SK-N-SH (cell line): ENCODE data around the gene VPS25. TPM values are rescaled to one million over a fixed set of nuclear protein-coding genes. Genes with fewer than 3 reads are reported as not detected.
A peak's percentile ranks its signal among the peaks of the same experiment; 100 is the strongest.

Source experiments
- CTCF ChIA-PET: fragments of 300-600, 350-600 bp; formaldehyde crosslinking; extraction: SDS; loops from one replicate; lab custom pipeline; 2021; lab: Yijun Ruan, JAX
- POLR2A ChIA-PET: fragments of 350-600 bp; sonication (Branson Sonifier 250); formaldehyde crosslinking; extraction: SDS; loops from one replicate; lab custom pipeline; 2020; ENCODE audit warnings: antibody characterized with exemption, inconsistent platforms; lab: Yijun Ruan, JAX
- DNase-seq: peaks from one replicate; pipeline ENCODE4 v3.0.0; 2012
- H2AFZ ChIP-seq: fragments of 200-600 bp; sonication (generic); 2 replicates; pipeline ENCODE4 v1.8.1; 2016; ENCODE audit warnings: antibody characterized with exemption, mild to moderate bottlenecking, low read depth
- H3F3A ChIP-seq: fragments of 200-600 bp; sonication (generic); replicated peaks from 2 replicates; pipeline ENCODE3; 2016; ENCODE audit warnings: antibody characterized with exemption, mild to moderate bottlenecking; ENCODE audit not compliant: insufficient read depth
- H3K27ac ChIP-seq, 2 experiments: fragments of 200-500 bp in 1 of 2; fragments of 200-600 bp in 1 of 2; sonication (Bioruptor generic) in 1 of 2; sonication (generic), shearing (Covaris generic) in 1 of 2; 2 replicates each; pipeline versions ENCODE4 v1.5.1 to v1.6.1; 2014 to 2016; ENCODE audit warnings: low read depth in 2 of 2, inconsistent platforms in 1 of 2, low read length in 1 of 2, mild to moderate bottlenecking in 1 of 2, mixed read lengths in 1 of 2
- H3K27me3 ChIP-seq: fragments of 200-600 bp; sonication (generic), shearing (Covaris generic); 2 replicates; pipeline ENCODE4 v1.6.1; 2016; ENCODE audit warnings: mixed run types; ENCODE audit not compliant: insufficient read depth
- H3K36me3 ChIP-seq, 2 experiments: fragments of 200-500 bp in 1 of 2; fragments of 200-600 bp in 1 of 2; sonication (Bioruptor generic) in 1 of 2; sonication (generic) in 1 of 2; replicated peaks in 1 of 2; 2 replicates each; pipeline versions ENCODE3 to v1.5.1; 2014 to 2016; ENCODE audit warnings: low read length in 1 of 2, mild to moderate bottlenecking in 1 of 2; ENCODE audit not compliant: insufficient read depth in 2 of 2, control insufficient read depth in 1 of 2
- H3K4me1 ChIP-seq, 2 experiments: fragments of 200-500 bp in 1 of 2; fragments of 200-600 bp in 1 of 2; sonication (Bioruptor generic) in 1 of 2; sonication (generic), shearing (Covaris generic) in 1 of 2; 2 replicates each; pipeline versions ENCODE4 v1.5.1 to v1.6.1; 2014 to 2016; ENCODE audit warnings: low read depth in 1 of 2, low read length in 1 of 2, mixed run types in 1 of 2; ENCODE audit not compliant: insufficient read depth in 2 of 2, control insufficient read depth in 1 of 2
- H3K4me2 ChIP-seq: fragments of 200-600 bp; sonication (generic), shearing (Covaris generic); 2 replicates; pipeline ENCODE4 v1.6.1; 2017; ENCODE audit warnings: mixed run types
- H3K4me3 ChIP-seq, 2 experiments: fragments of 200-500 bp in 1 of 2; fragments of 200-600 bp in 1 of 2; sonication (Bioruptor generic) in 1 of 2; sonication (generic), shearing (Covaris generic) in 1 of 2; 2 replicates each; pipeline versions ENCODE4 v1.5.1 to v1.8.1; 2014 to 2016; ENCODE audit warnings: low read depth in 2 of 2, inconsistent platforms in 1 of 2, low read length in 1 of 2, mild to moderate bottlenecking in 1 of 2, mixed read lengths in 1 of 2, moderate library complexity in 1 of 2
- H3K79me2 ChIP-seq: fragments of 200-600 bp; sonication (generic); 2 replicates; pipeline ENCODE4 v1.8.1; 2017; ENCODE audit warnings: mild to moderate bottlenecking; ENCODE audit not compliant: insufficient read depth
- H3K9ac ChIP-seq: fragments of 200-600 bp; sonication (generic); 2 replicates; pipeline ENCODE4 v1.6.1; 2017; ENCODE audit warnings: mixed run types
- H3K9me2 ChIP-seq: fragments of 200-600 bp; sonication (generic); 2 replicates; pipeline ENCODE4 v1.6.1; 2017; ENCODE audit warnings: mixed run types
- H3K9me3 ChIP-seq: fragments of 200-600 bp; sonication (generic); 2 replicates; pipeline ENCODE4 v1.6.1; 2017; ENCODE audit warnings: mixed run types, mild to moderate bottlenecking, moderate library complexity
- H4K20me1 ChIP-seq: fragments of 200-600 bp; sonication (generic); 2 replicates; pipeline ENCODE4 v1.6.1; 2017; ENCODE audit warnings: mild to moderate bottlenecking, mixed run types; ENCODE audit not compliant: insufficient read depth
- FOXM1 ChIP-seq: IDR thresholded peaks from 2 replicates; pipeline ENCODE4 v1.4.0; 2012; ENCODE audit warnings: low read depth, mild to moderate bottlenecking
- JUND ChIP-seq: IDR thresholded peaks from 2 replicates; pipeline ENCODE4 v1.4.0; 2012
- MXI1 ChIP-seq: IDR thresholded peaks from 2 replicates; pipeline ENCODE4 v1.6.1; 2012; ENCODE audit warnings: mild to moderate bottlenecking, low read depth, low read length, improper control_type of control experiment
- NRF1 ChIP-seq: IDR thresholded peaks from 2 replicates; pipeline ENCODE4 v1.6.1; 2012; ENCODE audit warnings: low read depth, mild to moderate bottlenecking, low read length
- POLR2AphosphoS5 ChIP-seq: IDR thresholded peaks from 2 replicates; pipeline ENCODE4 v1.6.1; 2012; ENCODE audit warnings: low read depth, low read length
- RXRA ChIP-seq: IDR thresholded peaks from 2 replicates; pipeline ENCODE4 v1.4.0; 2012; ENCODE audit warnings: low read depth, mild to moderate bottlenecking, borderline replicate concordance
- YY1 ChIP-seq: IDR thresholded peaks from 2 replicates; pipeline ENCODE4 v1.4.0; 2012; ENCODE audit warnings: low read depth, mild to moderate bottlenecking
- WGBS: methylation state at CpG from one replicate; pipeline ENCODE4 v1.1.6; 2017; ENCODE audit warnings: low lambda C conversion rate; 5-methylcytosine and 5-hydroxymethylcytosine counted together
- polyA plus RNA-seq, 3 experiments: library from polyadenylated mRNA; depleted of rRNA; stranded (reverse); fragments of >200 nt; gene quantifications; 2 replicates each; pipeline ENCODE4 v1.2.3, GENCODE V29; 2012
- TF ChIP-seq, protein P1 (sequence below): fragments of 200-600 bp; sonication (generic); IDR thresholded peaks from 2 replicates; pipeline ENCODE4 v1.6.1; 2017; ENCODE audit warnings: antibody characterized with exemption, mild to moderate bottlenecking, moderate library complexity
- TF ChIP-seq, protein P2 (sequence below): IDR thresholded peaks from 2 replicates; pipeline ENCODE4 v1.4.0; 2012; ENCODE audit warnings: low read depth

VPS25 gene
- polyA plus RNA-seq, 1 of the 3 experiments (the other 2 are of a cell fraction) = 127 TPM

DNA sequence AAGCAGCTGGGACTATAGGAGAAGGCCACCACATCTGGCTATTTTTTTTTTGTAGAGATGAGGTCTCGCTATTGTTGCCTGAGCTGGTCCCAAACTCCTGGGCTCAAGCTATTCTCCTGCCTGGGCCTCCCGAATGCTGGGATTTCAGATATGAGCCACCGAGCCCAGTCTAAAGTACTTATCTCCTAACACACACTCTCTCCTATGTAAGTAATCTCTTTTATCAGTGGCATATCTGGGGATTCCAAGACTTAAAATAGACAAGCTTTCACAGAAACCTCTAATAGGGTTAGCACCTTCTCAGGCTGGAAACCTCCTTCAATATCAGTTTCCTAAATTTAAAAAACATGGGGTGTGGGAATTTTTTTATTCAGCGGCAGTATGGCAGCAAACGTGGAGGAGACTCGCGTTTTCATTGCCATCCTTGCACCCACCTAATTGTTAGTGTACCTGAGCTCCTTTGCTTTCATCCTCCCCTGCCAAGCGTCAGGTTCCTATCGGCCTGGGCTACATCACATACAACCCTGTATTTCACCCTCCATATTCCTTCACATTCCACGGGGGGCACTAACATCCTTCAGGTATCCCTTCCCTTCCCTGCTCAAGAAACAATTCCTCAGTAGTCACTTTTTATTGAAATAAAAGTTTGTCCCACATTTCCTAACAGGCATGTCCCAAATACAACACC, 29.5 kb upstream of the VPS25 start:
- Histone ChIP-seq H3K9me2 (no peaks in the 10 kb centered on the region), H3K79me2 (peaks cover 47% of the 10 kb centered on the region), H3K36me3 (no peaks in the 10 kb centered on the region), H4K20me1 (no peaks in the 10 kb centered on the region), H3K27ac (peak overlapping the region; percentile 81 to 88; a peak in 3 of 4 replicates), H3K4me3 (peak overlapping the region; percentile 60 to 70), H3K9ac (peak overlapping the region; percentile 89), H2AFZ (peak overlapping the region; percentile 73), H3K4me2 (peak overlapping the region; percentile 84), H3K4me1 (peaks cover 0 to 11% of the 10 kb centered on the region in 2 experiments; a peak in 1 of 4 replicates), H3K9me3 (no peaks in the 10 kb centered on the region), H3K27me3 (no peaks in the 10 kb centered on the region), H3F3A (no peaks in the 10 kb centered on the region)
- no peak for TF ChIP-seq YY1
- TF ChIP-seq, protein P1, sequence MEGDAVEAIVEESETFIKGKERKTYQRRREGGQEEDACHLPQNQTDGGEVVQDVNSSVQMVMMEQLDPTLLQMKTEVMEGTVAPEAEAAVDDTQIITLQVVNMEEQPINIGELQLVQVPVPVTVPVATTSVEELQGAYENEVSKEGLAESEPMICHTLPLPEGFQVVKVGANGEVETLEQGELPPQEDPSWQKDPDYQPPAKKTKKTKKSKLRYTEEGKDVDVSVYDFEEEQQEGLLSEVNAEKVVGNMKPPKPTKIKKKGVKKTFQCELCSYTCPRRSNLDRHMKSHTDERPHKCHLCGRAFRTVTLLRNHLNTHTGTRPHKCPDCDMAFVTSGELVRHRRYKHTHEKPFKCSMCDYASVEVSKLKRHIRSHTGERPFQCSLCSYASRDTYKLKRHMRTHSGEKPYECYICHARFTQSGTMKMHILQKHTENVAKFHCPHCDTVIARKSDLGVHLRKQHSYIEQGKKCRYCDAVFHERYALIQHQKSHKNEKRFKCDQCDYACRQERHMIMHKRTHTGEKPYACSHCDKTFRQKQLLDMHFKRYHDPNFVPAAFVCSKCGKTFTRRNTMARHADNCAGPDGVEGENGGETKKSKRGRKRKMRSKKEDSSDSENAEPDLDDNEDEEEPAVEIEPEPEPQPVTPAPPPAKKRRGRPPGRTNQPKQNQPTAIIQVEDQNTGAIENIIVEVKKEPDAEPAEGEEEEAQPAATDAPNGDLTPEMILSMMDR = peak; percentile 43
- WGBS = 72% methylated on average over 10 of the region's 10 CpGs
- POLR2A ChIA-PET = no interaction called here
- DNase-seq = peak; percentile 42
- CTCF ChIA-PET = interaction anchor here (0.9 to 2.7 kb wide), 5 partner anchors 17 to 165 kb away, joined by 3 to 10 read pairs (median 4); partner anchors contain the start of gene RAMP2

DNA sequence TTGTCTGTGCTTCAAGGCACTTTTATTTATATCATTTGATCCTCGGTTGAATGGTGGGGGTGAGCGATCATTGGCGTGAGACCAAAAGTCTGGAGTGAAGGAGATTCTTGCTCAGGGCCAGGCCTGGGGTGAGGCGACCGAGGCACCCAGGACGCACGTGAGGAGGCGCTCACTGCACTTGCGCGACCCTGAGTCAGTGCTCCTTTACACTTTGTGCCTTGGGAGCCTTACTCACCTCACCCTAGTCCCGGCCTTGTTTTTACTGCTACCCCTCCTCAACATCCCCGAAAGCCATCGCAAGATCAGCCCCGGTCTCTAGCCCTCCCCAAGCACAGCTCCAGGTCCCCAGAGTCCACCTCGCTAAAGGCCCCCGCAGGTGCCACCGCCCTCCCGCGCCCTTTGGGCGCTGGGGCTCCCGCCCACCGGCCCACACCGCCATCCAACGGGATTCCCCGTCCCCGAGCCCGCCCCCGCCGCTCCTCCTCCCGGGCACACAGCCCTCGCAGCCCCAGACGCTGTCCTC, 28.9 kb upstream of the VPS25 start:
- no peak for DNase-seq
- CTCF ChIA-PET = interaction anchor here (1.0 to 2.7 kb wide), 3 partner anchors 17 to 19 kb away, joined by 3 to 10 read pairs (median 7); partner anchors contain the start of gene RAMP2
- peak overlapping the region; percentile 60 to 70 for H3K4me3 ChIP-seq
- H3K79me2 ChIP-seq = peaks cover 47% of the 10 kb centered on the region
- peak overlapping the region; percentile 84 for H3K4me2 ChIP-seq
- H4K20me1 ChIP-seq = no peaks in the 10 kb centered on the region
- peak overlapping the region; percentile 89 for H3K9ac ChIP-seq
- H3K27me3 ChIP-seq = no peaks in the 10 kb centered on the region
- H3F3A ChIP-seq = no peaks in the 10 kb centered on the region
- H2AFZ ChIP-seq = peak overlapping the region; percentile 73
- no peaks in the 10 kb centered on the region for H3K9me3 ChIP-seq
- peaks cover 0 to 11% of the 10 kb centered on the region in 2 experiments; a peak in 1 of 4 replicates for H3K4me1 ChIP-seq
- no peaks in the 10 kb centered on the region for H3K36me3 ChIP-seq
- POLR2A ChIA-PET = no interaction called here
- WGBS = 2% methylated on average over 18 of the region's 32 CpGs
- no peak for TF ChIP-seq JUND
- TF ChIP-seq POLR2AphosphoS5 = no peak
- no peak for TF ChIP-seq NRF1
- TF ChIP-seq, protein P2, sequence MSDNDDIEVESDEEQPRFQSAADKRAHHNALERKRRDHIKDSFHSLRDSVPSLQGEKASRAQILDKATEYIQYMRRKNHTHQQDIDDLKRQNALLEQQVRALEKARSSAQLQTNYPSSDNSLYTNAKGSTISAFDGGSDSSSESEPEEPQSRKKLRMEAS = peak; percentile 86
- TF ChIP-seq FOXM1 = no peak
- TF ChIP-seq RXRA = no peak
- peak; percentile 70; the same call in 1 of the 2 replicates for TF ChIP-seq MXI1
- H3K9me2 ChIP-seq = no peaks in the 10 kb centered on the region
- peak overlapping the region; percentile 81 to 88 for H3K27ac ChIP-seq
